GM12864 (cell line): ENCODE data around the gene SFT2D2.
A peak's percentile ranks its signal among the peaks of the same experiment; 100 is the strongest.

ENCODE experiments used
- DNase-seq: peaks from one replicate; pipeline ENCODE4 v3.0.0-alpha.2; 2011; ENCODE audit warnings: low read depth
- H3K4me3 ChIP-seq: 2 replicates; pipeline ENCODE4 v1.5.1; 2011; ENCODE audit warnings: mild to moderate bottlenecking, low read depth, low read length, control low read depth
- CTCF ChIP-seq: IDR thresholded peaks from 2 replicates; pipeline ENCODE4 v1.5.1; 2011; ENCODE audit warnings: low read depth, mild to moderate bottlenecking, moderate library complexity, low read length, control low read depth, inconsistent platforms; ENCODE audit errors: missing control alignments

The SFT2D2 gene

GRCh38 chr1:168234846-168235547 is 9.2 kb downstream of the SFT2D2 start:
- TF ChIP-seq CTCF, result peak; percentile 74
- no peak overlapping the region for H3K4me3 ChIP-seq
- no peak for DNase-seq

- H3K4me3 ChIP-seq, result no peak overlapping the region
- TF ChIP-seq CTCF, result no peak
- DNase-seq, result no peak
Measured at GRCh38 chr1:168235548-168235885, 9.7 kb downstream of the SFT2D2 start.

DNA sequence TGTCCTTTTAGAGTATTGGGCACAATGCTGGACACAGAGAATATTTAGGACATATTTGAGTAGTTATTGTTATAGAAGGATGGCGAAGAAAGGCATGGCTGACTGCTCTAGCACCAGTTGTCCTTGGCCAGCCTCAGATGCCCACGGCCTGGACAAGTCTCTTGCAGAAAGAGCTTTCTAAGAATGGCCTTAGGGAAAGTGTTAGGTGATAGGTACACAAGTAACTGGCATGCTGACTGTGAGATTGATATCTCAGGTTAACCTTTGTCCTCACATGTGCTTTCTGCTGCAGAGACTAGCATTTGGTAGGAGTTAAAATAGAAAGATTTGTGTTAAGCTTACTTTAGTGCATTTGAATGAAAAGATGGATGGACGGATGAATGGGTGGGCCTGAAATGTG is 10.1 kb downstream of the SFT2D2 start:
- no peak for DNase-seq
- TF ChIP-seq CTCF, result no peak
- no peak overlapping the region for H3K4me3 ChIP-seq

DNA sequence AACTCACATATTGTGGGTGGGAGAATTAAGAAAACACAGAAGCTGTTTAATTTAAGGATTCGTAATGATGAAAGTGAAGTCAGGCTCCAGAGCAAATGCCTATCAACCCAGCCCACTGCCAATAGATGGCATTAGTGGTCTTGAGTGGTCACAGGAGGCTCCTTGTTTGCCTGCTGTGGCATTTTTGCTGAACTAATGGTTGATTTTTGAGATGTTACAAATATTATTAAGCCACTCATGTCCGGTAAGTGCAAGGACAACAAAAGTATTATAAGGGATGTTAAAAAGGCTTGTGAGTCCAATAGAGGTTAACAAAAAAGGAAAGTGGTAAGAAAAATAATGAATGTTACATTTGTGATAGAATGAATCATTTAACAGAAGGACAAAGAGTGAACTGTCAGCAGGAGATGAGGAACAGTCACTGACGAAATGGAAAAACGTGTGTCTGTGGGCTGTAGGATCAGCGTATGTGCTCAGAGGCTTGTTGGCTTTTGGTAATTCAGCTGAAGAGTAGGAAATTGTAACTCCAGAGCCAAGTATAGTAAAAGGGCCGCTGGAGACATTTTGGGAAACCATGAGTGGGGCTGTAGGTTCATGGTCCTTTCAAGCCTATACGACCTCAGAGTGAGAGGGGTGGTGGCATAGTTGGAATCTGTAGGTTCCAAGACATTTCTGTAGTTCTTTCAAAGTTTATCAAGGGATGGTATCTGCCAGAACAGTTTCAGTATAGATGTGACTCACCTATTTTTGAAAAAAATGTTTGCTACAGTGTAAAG is 11.2 kb downstream of the SFT2D2 start:
- DNase-seq, result no peak
- no peak for TF ChIP-seq CTCF
- H3K4me3 ChIP-seq, result no peak overlapping the region

- no peak for DNase-seq
- TF ChIP-seq CTCF, result no peak
- H3K4me3 ChIP-seq, result no peak overlapping the region
Measured at GRCh38 chr1:168243198-168243597, 17.4 kb downstream of the SFT2D2 start.

DNA sequence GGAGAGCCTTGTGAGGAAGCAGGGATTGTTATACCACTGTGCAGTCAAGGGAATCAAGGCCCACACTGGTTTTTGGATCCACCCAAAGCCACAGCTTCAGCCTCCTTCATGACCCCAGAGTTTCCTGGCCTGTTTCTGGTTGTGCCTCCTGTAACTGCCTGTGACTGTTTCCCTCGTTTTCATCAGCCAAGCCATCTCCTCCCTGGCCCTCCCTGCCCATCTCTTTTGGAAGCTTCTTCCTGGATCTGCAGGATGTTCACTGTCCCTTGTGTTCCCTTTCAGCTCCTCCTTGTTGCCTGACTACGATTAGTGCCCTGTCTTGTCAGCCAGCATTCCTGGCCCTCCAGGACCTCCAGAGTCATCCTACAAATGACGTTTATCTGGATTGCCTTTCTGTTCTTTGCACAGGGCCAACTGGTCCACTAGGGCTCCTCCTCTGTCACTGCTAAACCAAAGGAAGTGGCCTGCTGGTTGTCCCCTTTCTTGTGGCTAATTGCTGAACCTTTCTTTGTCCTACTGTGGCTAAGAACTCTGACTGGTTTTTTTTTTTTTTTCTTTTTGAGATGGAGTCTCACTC is 17.9 kb downstream of the SFT2D2 start:
- TF ChIP-seq CTCF, result no peak
- no peak overlapping the region for H3K4me3 ChIP-seq
- no peak for DNase-seq
